GM18505 (cell line): Measurements from ENCODE around the gene TCIRG1.
A peak's percentile ranks its signal among the peaks of the same experiment; 100 is the strongest.

Source experiments
- ATAC-seq: cut with Tn5 transposase; IDR thresholded peaks from one replicate; pipeline ENCODE4 v1.9.1; 2021; ENCODE audit not compliant: unreplicated experiment
- POLR2A ChIP-seq: IDR thresholded peaks from 4 replicates; pipeline ENCODE4 v1.6.1; 2011; ENCODE audit warnings: borderline replicate concordance; ENCODE audit not compliant: insufficient read depth, insufficient read length; ENCODE audit errors: extremely low read depth

Gene TCIRG1

GRCh38 chr11:68031144-68031464 lies 7.7 kb upstream of the TCIRG1 start:
- no peak for ATAC-seq
- TF ChIP-seq POLR2A = no peak

GRCh38 chr11:68032003-68032402 lies 6.8 kb upstream of the TCIRG1 start:
- ATAC-seq = no peak
- no peak for TF ChIP-seq POLR2A

- ATAC-seq = no peak
- TF ChIP-seq POLR2A = no peak
These were observed 5.7 kb upstream of the TCIRG1 start for GRCh38 chr11:68032997-68033707.

GRCh38 chr11:68033708-68034045 lies 5.1 kb upstream of the TCIRG1 start:
- no peak for ATAC-seq
- no peak for TF ChIP-seq POLR2A

- no peak for TF ChIP-seq POLR2A
- no peak for ATAC-seq
These were observed 3.5 kb upstream of the TCIRG1 start for GRCh38 chr11:68035266-68035876.

GRCh38 chr11:68036141-68036716 lies 2.6 kb upstream of the TCIRG1 start:
- TF ChIP-seq POLR2A = no peak
- no peak for ATAC-seq

GRCh38 chr11:68036717-68037239 lies 2.0 kb upstream of the TCIRG1 start:
- no peak for TF ChIP-seq POLR2A
- no peak for ATAC-seq

- ATAC-seq = no peak
- no peak for TF ChIP-seq POLR2A
These were observed 1.2 kb upstream of the TCIRG1 start for GRCh38 chr11:68037411-68038225.

GRCh38 chr11:68038226-68038717 lies 553 bp upstream of the TCIRG1 start:
- no peak for TF ChIP-seq POLR2A
- no peak for ATAC-seq

GRCh38 chr11:68039526-68040086 lies 781 bp downstream of the TCIRG1 start:
- ATAC-seq = no peak
- no peak for TF ChIP-seq POLR2A

GRCh38 chr11:68040101-68040956 lies 1.5 kb downstream of the TCIRG1 start:
- ATAC-seq = no peak

GRCh38 chr11:68040957-68041591 lies 2.2 kb downstream of the TCIRG1 start:
- ATAC-seq = no peak
- TF ChIP-seq POLR2A = no peak

More at GRCh38 chr11:68040101-68040956, 1.5 kb downstream of the TCIRG1 start:
- peak; percentile 45 for TF ChIP-seq POLR2A
